Osteocyte (in vitro differentiated cells): ENCODE measurements around the gene FETUB. TPM values are rescaled to one million over a fixed set of nuclear protein-coding genes. Genes with fewer than 3 reads are reported as not detected.

Experiments
- DNase-seq: peaks from one replicate; pipeline ENCODE4 v3.0.0; 2021; ENCODE audit warnings: mixed read lengths; ENCODE audit not compliant: unreplicated experiment; ENCODE audit errors: extremely low spot score
- H3K27ac Mint-ChIP-seq: one replicate; pipeline ENCODE4 v1.8.0; 2021; ENCODE audit warnings: mild to moderate bottlenecking, mixed read lengths; ENCODE audit not compliant: unreplicated experiment
- H3K27me3 Mint-ChIP-seq: one replicate; pipeline ENCODE4 v1.8.0; 2021; ENCODE audit warnings: mixed read lengths; ENCODE audit not compliant: unreplicated experiment
- H3K36me3 Mint-ChIP-seq: one replicate; pipeline ENCODE4 v1.8.0; 2021; ENCODE audit warnings: mixed read lengths; ENCODE audit not compliant: unreplicated experiment
- H3K4me1 Mint-ChIP-seq: one replicate; pipeline ENCODE4 v1.8.0; 2021; ENCODE audit warnings: mixed read lengths; ENCODE audit not compliant: unreplicated experiment
- H3K4me3 Mint-ChIP-seq: one replicate; pipeline ENCODE4 v1.8.0; 2021; ENCODE audit warnings: mild to moderate bottlenecking, moderate library complexity, mixed read lengths; ENCODE audit not compliant: unreplicated experiment
- H3K9me3 Mint-ChIP-seq: one replicate; pipeline ENCODE4 v1.8.0; 2021; ENCODE audit warnings: mixed read lengths; ENCODE audit not compliant: unreplicated experiment
- total RNA-seq: library from RNA; stranded (reverse); gene quantifications from 2 replicates; pipeline ENCODE4 v1.2.1, GENCODE V29; 2021
- TF ChIP-seq, protein P1 (sequence below): fragments of 200-600 bp; sonication (generic); IDR thresholded peaks from 2 replicates; pipeline ENCODE4 v1.5.0; 2021; ENCODE audit warnings: antibody characterized with exemption, mild to moderate bottlenecking, moderate library complexity

The FETUB gene
- total RNA-seq, 1 donor from 2014 or later: not detected

DNA sequence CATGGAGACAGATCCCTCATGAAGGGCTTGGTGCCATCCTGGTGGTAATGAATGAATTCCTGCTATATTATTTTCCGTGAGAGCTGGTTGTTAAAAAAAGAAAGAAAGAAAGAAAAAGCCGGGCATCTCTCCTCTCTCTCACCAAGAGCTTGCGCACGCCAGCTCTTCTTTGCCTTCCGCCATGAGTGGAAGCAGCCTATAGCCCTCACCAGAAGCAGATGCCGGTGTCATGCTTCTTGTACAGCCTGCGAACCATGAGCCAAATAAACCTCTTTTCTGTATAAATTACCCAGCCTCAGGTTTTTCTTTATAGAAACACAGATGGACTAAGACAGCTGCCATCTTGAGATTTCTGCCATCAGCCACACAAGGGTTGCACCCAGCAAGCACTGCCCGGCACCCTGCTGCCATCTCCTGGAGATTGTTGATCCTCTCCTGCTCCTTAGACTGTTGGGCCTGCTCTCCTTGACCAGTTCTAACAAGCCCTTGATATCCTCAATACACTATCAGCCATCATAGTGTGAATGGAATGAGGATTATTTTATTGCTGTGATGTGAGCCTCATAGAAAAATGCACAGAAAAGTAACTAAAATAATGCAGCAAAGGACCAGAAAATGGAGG lies 30.8 kb upstream of the FETUB start:
- Mint-ChIP-seq H3K36me3 (no peaks in the 10 kb centered on the region), H3K27me3 (peaks cover 30% of the 10 kb centered on the region), H3K9me3 (no peaks in the 10 kb centered on the region), H3K4me3 (no peak overlapping the region), H3K4me1 (peaks cover 9% of the 10 kb centered on the region), H3K27ac (no peak overlapping the region)
- DNase-seq: no peak
- TF ChIP-seq, protein P1, sequence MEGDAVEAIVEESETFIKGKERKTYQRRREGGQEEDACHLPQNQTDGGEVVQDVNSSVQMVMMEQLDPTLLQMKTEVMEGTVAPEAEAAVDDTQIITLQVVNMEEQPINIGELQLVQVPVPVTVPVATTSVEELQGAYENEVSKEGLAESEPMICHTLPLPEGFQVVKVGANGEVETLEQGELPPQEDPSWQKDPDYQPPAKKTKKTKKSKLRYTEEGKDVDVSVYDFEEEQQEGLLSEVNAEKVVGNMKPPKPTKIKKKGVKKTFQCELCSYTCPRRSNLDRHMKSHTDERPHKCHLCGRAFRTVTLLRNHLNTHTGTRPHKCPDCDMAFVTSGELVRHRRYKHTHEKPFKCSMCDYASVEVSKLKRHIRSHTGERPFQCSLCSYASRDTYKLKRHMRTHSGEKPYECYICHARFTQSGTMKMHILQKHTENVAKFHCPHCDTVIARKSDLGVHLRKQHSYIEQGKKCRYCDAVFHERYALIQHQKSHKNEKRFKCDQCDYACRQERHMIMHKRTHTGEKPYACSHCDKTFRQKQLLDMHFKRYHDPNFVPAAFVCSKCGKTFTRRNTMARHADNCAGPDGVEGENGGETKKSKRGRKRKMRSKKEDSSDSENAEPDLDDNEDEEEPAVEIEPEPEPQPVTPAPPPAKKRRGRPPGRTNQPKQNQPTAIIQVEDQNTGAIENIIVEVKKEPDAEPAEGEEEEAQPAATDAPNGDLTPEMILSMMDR: no peak

DNA sequence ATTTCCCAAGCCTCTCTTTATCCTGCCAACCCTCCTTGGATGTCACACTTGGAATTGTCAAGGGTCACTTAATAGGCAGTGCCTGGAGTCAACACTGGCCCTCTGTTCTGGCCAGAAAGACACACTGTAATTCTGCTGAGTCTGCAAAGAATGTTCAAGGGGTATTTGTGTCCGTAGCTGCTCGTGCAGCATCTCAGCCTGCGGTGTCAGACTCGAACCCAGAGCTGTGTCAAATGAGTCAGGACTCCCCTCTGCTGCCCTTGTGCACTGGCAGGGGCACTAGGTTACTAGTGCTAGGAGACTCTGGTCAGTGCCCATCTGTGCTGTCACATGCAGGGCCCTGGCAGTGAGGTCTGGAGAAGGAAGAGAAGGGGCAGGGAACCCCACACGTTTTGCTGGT lies 28.1 kb upstream of the FETUB start:
- no peaks in the 10 kb centered on the region for H3K9me3 Mint-ChIP-seq

DNA sequence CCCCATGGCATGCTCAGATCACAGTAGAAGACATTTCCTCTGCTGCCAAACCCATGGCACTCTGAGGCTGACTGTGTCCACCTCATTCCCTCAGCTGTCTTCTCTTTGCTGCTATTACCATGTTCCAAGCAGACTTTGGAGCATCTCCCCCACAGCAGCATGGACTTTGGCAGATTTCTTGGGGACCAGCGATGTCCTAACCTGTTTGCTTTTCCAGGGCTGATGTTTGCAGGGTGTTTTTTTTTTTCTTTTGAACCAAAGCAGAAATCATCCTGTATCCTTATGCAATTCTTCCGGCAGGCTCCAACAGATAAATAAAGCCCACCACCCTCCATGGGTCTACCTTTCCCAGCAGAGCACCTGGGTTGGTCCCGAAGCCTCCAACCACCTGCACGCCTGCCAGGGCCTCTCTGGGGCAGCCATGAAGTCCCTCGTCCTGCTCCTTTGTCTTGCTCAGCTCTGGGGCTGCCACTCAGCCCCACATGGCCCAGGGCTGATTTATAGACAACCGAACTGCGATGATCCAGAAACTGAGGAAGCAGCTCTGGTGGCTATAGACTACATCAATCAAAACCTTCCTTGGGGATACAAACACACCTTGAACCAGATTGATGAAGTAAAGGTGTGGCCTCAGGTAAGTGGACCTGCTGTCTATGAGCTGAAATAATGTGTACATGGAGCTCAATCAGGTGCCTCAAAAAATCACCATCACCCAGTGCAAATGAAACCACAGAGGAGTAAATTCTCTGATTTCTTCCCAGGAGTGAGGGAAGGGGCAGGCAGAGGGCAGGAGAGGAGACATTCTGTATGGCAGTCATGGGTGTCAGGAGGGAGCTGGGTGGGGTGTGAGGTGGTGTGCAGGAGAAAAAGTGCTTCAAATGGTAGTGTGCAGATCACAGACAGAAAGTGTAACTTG lies 27.2 kb upstream of the FETUB start, which contains the start of gene AHSG:
TSS of gene AHSG (plus strand) at position 340 of the 916 bp plus-strand sequence. CDS start at position 422, 82 bp downstream.
- Mint-ChIP-seq H3K27me3 (peaks cover 27% of the 10 kb centered on the region), H3K4me1 (peaks cover 20% of the 10 kb centered on the region), H3K27ac (no peak within 1 kb of the TSS), H3K4me3 (no peak within 1 kb of the TSS), H3K9me3 (no peaks in the 10 kb centered on the region), H3K36me3 (no peaks in the 10 kb centered on the region)
- TF ChIP-seq, protein P1: no peak
- no peak for DNase-seq

More for the DNA sequence above, 28.1 kb upstream of the FETUB start:
- no peak overlapping the region for H3K27ac Mint-ChIP-seq
- TF ChIP-seq, protein P1: no peak
- no peaks in the 10 kb centered on the region for H3K36me3 Mint-ChIP-seq
- H3K4me3 Mint-ChIP-seq: no peak overlapping the region
- H3K27me3 Mint-ChIP-seq: peaks cover 25% of the 10 kb centered on the region
- DNase-seq: no peak
- H3K4me1 Mint-ChIP-seq: peaks cover 18% of the 10 kb centered on the region

DNA sequence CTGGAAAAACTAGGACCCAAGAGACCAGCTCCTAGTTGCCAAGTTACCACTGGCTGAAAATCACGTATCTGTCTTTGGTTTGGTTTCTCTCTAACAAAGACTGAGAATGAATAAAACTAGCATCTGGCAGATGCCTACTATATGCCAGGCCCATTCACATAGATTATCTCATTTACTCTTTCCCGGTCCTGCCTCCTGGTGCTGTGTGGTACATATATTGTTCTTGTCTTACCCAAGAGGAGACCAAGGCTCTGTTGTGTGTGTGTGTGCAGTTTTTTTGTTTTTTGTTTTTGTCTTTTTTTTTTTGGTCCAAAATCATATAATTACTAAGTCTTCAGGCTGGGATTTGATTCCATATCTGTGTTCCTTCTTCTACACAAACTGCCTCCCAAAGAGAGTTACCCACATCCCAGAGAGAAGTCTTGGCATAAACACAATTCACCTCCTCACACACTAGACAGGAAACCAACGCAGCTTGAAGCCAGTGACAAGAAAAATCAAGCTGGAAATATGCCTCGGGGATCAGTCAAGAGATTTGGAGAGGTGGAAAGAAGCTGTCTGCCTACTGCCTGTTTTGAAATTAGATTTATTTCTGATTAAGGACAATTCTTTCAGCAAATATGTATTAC lies 26.4 kb upstream of the FETUB start:
- TF ChIP-seq, protein P1: no peak
- Mint-ChIP-seq H3K4me1 (peaks cover 20% of the 10 kb centered on the region), H3K27ac (no peak overlapping the region), H3K27me3 (peaks cover 27% of the 10 kb centered on the region), H3K4me3 (no peak overlapping the region), H3K36me3 (no peaks in the 10 kb centered on the region), H3K9me3 (no peaks in the 10 kb centered on the region)
- no peak for DNase-seq

DNA sequence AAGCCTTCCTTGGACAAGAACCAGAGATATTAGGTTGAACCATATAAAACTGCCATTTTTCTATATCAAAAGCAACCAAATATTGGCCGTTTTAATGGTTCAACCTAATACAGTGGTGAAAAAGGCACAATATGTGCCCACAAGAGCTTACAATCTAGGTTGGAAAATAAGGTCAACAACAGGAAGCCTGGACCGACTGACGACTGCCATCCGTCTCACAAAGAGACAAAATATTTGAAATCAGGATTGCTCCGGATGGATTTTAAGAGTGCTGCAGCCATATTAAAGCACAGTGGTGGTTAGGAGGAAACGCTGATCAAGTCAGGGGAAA lies 26.0 kb upstream of the FETUB start:
- Mint-ChIP-seq H3K27ac (no peak overlapping the region), H3K36me3 (no peaks in the 10 kb centered on the region), H3K9me3 (no peaks in the 10 kb centered on the region), H3K27me3 (peaks cover 27% of the 10 kb centered on the region), H3K4me1 (peaks cover 20% of the 10 kb centered on the region), H3K4me3 (no peak overlapping the region)
- TF ChIP-seq, protein P1: no peak
- DNase-seq: no peak
